NCI-H526 (cell line): ENCODE measurements around the gene ZDHHC11B.
"Not testable (repeated sequence)": the region's sequence is repeated elsewhere in the genome, so short reads cannot be mapped to it uniquely, and the experiment has no call there.

Experiments used
- DNase-seq, 2 experiments: peaks; one replicate each; lab custom pipeline; 2025; lab: John Stamatoyannopoulos, UW

The ZDHHC11B gene

DNA sequence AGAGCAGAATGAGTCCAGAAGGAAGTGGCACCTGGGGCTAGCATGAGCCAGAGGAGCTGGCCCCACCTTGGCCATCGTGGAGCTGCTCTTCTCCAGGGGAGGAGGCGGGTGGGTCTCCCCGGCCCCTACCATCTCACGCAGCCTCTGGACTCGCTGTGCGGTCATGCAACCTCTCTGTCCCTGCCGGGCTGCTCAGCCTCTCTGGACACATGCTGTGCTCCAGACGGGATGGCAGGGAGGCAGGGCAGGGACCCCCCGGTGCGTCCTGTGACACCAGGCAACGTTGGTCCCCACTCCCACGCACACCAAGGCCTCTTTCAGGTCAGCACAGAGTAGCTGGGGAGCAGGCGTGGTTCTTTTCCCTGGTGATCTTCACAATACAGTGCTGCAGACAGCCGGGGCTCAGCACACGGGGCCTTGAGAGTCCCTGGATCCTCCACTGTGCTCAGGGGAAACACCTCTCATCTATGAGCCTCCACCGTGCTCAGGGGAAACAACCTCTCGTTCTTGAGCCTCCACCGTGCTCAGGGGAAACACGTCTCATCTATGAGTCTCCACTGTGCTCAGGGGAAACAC is 30.9 kb downstream of the ZDHHC11B start:
- not testable (repeated sequence) for DNase-seq

- DNase-seq = not testable (repeated sequence)
Measured at GRCh38 chr5:752532-753115, 31.9 kb downstream of the ZDHHC11B start.

- not testable (repeated sequence) for DNase-seq
Measured at GRCh38 chr5:751992-752391, 32.5 kb downstream of the ZDHHC11B start.

- DNase-seq = no peak
Measured at GRCh38 chr5:751496-751895, 33.0 kb downstream of the ZDHHC11B start.

DNA sequence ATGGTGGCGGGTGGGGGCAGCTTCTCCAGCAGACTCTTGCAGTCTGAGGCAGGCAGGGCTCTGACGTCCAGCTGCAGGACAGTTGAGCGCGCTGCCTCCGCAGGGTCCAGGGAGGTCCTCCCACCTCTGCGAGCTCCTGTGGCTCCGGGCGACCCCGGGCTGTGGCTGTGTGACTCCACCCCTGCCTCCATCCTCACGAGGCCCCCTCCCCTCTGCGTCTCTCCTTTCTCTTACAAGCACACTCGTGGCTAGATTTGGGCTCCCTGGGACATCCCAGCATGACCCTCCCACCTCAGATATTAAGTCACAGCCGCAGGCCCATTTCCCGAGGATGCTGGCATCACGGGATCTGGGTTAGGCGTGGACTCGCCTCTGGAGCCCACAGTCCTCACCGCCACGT is 34.3 kb downstream of the ZDHHC11B start:
- DNase-seq = not testable (repeated sequence)

- DNase-seq = no peak
Measured at GRCh38 chr5:749101-749670, 35.3 kb downstream of the ZDHHC11B start.

DNA sequence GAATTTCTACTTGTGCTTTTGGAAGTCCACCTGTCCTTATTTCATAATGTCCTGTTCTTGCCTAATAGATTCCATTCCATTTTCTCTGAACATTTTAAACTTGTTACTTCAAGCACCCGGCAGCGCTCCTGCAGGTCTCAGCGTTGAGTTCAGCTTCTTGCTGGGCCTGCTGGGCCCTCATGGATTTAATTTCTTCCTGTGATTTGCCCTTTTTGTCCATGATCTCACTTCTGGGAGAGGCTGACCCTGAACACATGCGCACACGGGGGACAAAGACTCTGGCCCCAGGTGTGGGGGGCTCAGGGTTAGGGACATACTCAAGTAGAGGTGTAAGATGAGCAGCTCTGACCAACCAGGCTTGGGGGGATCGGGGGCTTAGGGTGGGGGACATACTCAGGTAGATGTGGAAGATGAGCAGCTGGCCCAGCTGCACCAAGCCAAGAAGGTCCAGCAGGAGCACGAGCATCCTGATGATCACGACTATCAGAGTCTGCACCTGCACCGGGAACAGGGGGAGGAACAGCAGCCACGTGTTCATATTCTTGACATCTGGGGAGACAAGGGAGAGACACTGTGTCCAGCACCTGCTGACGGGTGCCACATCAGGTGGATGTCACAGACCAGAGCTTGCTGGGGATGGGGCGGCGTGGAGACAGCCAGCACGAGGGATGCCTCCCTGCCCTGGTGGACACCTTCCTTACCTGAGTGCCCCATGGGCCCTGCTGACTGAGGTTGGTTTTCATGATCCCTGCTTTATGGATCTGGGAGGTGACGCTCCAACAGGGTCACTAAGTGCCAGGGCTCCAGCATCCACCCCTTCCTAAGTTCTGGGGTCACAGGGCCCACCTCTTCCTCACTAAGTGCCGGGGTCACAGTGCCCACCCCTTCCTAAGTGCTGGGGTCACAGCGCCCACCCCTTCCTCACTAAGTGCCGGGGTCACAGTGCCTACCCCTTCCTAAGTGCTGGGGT is 36.2 kb downstream of the ZDHHC11B start:
- not testable (repeated sequence) for DNase-seq

- not testable (repeated sequence) for DNase-seq
Measured at GRCh38 chr5:747303-747844, 37.2 kb downstream of the ZDHHC11B start.

DNA sequence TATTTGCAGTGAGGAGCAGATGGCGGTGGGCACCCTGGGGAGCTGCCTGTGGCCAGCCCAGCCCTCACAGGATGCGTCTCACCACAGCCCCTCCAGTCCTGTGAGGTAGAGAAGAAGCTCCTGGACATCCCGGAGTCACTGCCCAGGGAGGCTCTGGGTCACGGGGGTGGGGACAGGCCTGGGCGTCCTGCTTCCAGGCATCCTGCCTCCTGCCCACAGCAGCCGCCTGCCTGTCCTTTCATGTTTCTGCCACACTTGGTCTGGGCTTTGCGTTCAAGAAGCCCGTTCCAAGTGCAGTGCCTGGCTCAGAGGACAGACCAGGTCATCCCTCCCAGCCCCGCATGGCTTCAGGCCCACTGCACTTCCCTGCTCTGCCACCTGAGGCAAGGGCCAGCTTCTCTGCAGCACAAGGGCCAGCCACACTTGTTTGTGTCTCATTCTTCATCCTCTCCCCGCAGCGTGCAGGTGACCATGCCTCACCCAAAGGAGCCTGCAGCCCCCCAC is 38.2 kb downstream of the ZDHHC11B start:
- no peak for DNase-seq

- DNase-seq = not testable (repeated sequence)
Measured at GRCh38 chr5:745272-746142, 39.0 kb downstream of the ZDHHC11B start.

DNA sequence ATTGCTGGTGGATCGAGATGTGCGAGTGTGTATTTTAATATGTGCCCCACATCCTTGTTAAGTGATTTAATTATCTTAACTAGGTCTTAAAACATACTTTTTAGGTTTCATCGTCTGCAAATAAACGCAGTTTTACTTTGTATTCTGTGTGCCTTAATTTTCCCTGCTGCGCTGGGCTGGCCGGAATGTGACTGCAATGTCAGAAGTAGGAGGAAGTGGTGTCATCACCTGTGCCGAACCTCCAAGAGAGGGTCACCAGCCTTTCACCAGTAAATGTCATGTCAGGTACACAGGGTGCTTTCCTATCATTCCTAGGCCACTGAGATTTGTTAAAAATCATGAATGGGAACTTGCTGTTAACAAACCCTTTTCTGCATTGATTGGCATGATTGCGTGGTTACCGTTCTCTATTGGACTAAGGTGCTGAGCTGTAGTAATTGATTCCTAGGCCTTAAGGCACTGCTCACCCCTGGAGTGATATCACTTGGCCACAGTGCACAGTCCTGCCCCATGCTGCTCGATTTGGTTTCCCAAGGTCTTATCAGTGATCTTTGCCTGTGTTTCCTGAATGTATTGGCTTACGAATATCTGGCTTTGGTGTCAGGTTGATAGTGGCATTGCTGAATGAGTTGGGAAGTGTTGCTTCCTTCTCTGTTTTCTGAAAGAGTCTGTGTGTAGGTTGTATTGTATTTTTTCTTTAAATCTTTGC is 40.7 kb downstream of the ZDHHC11B start:
- not testable (repeated sequence) for DNase-seq

DNA sequence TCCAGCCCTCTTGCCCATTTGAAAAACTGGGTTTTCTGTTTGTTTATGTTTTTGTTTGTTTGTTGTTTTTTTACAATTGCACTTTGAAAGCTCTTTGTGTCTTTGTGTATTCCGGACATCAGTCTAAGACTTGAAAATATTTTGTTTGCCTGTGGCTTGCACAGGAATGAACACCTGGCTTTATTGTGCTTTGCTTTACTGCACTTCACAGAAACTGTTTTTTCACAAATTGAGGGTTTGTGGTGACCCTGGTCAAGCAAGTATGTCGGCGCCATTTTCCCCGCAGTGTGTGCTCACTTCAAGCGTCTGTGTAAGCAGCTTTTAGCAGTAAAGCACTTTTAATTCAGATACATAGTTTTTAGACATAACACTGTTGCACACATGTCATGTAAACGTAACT is 42.3 kb downstream of the ZDHHC11B start:
- DNase-seq = not testable (repeated sequence)

DNA sequence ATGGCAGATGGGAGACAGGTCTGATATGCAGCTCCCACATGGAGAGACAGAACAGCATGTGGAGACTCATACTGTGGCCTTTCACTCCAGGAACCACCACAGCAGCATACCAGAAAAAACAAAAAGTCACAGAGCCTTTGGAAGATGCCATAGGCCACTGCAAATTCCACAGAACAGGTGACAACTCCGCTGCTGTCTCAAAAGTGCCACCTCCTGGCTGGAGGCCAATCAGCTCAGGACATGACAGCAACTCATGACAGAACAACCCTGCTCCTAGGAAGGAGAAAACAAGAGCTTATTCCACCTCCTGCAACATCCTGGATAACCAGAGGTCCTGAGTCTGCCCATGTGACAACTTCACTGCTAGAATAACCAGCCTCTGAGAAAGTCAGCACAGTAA is 50.4 kb downstream of the ZDHHC11B start:
- DNase-seq = not testable (repeated sequence)

GRCh38 chr5:732754-733454 is 51.6 kb downstream of the ZDHHC11B start:
- DNase-seq = not testable (repeated sequence)

DNA sequence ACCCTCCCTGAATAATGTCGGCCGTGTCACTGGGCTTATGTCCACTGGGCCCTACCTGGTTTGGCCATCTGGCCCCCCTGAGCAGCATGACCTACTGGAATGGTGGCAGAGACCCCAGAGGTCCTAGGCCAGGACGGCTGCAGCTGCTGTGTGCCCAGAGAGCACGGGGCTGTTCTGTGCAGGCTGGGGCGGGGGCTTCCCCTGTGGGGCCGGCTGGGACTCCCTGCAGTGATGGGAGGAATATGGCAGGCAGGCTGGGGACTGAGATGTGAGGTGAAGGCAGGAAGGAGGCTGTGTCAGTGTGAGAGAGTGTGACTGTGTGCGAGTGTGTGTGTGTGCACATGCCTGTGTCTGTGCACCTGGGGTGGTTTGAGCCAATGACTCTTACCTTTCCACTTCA is 55.3 kb downstream of the ZDHHC11B start:
- not testable (repeated sequence) for DNase-seq

DNA sequence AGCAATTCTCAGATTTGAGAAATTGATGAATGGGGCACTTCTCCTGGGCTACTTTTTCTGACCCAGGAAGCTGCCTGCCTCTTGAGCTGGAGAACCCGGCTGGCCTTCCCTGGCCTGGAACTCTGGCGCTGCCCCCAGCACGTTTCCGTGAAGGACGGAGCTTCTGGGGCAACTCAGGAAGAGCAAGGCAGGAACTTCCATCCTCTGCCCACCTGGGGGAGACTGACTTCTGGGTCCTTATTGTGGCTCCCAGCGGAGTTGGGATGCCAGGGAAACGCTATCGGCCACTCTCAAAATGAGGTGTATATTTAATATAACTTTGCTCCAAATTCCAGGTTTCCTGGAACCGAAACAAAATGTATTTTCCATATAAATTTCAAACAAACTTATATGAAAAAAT is 57.4 kb downstream of the ZDHHC11B start:
- DNase-seq = not testable (repeated sequence)

- DNase-seq = not testable (repeated sequence)
Measured at GRCh38 chr5:723865-724264, 60.7 kb downstream of the ZDHHC11B start.

DNA sequence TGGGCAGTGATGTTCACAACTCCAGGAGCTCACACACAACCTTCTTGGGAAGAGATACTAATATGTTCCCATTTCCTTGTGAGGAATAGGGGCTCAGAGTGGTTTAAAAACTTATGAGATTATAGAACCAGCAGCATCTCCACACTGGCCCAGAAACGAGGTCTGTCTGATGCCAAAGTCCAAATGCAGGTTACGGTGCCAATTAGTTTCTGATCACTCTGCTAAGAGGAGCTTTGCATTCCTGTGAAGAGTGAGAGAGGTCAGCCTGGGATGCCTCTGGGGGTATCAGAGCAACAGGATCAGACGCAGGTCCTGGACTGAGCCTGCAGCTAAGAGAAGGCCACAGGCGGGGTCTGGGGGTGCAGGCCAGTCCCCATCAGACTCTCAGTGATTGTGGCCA is 61.2 kb downstream of the ZDHHC11B start:
- DNase-seq = not testable (repeated sequence)

- not testable (repeated sequence) for DNase-seq
Measured at GRCh38 chr5:719379-719778, 65.2 kb downstream of the ZDHHC11B start.

DNA sequence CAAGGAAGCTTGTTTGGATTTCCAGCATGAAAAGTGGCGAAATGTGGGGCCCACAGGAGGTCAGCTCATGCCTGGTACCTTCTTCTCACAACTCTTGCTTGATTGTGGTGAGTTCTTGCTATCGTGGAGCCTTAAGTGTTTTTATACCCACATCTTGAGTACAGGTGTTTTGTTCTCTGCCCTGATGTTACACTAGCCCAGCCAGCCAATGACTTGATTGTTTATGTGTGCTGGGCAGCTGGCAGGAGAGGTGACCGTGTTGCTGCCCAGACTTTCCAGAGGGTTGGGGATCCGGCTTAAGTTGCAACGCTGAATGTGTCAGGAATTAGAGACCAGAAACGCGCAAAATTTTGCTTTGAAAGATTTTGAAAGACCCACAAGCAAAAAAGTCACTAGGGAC is 67.4 kb downstream of the ZDHHC11B start:
- no peak for DNase-seq
